Activated CD8-positive, alpha-beta memory T cell treated with anti-CD3 and anti-CD28 coated beads, Interleukin-2, amount 10 ng/mL, durations not matched to agents 7 days and 5 days (primary cell): ENCODE data around the gene HSD17B3. TPM values are rescaled to one million over a fixed set of nuclear protein-coding genes. Genes with fewer than 3 reads are reported as not detected.
"Not testable (repeated sequence)": the region's sequence is repeated elsewhere in the genome, so short reads cannot be mapped to it uniquely, and the experiment has no call there.

Source experiments
- ATAC-seq: fragments of 150-1000 bp; cut with Tn5 transposase; one replicate; pipeline ENCODE4 v1.10.0; 2021; ENCODE audit warnings: moderate library complexity
- CTCF ChIA-PET: fragments of 350-600 bp; sonication (Branson Sonifier 250); formaldehyde crosslinking; loops from one replicate; lab custom pipeline; 2021; ENCODE audit warnings: antibody characterized with exemption; lab: Charles Lee
- DNase-seq: peaks from one replicate; pipeline ENCODE4 v3.0.0-alpha.2; 2020
- H3K27ac Mint-ChIP-seq: one replicate; pipeline ENCODE4 v1.8.0; 2021; ENCODE audit warnings: mild to moderate bottlenecking, mixed read lengths
- H3K27me3 Mint-ChIP-seq: one replicate; pipeline ENCODE4 v1.8.0; 2021; ENCODE audit warnings: mixed read lengths
- H3K36me3 Mint-ChIP-seq: one replicate; pipeline ENCODE4 v1.8.0; 2021; ENCODE audit warnings: mild to moderate bottlenecking, mixed read lengths
- H3K4me1 Mint-ChIP-seq: one replicate; pipeline ENCODE4 v1.8.0; 2021; ENCODE audit warnings: mixed read lengths
- H3K4me3 Mint-ChIP-seq: one replicate; pipeline ENCODE4 v1.8.0; 2021; ENCODE audit warnings: mild to moderate bottlenecking, moderate library complexity, mixed read lengths
- H3K9me3 Mint-ChIP-seq: one replicate; pipeline ENCODE4 v1.8.0; 2022; ENCODE audit warnings: low read depth, mixed read lengths
- total RNA-seq, 2 experiments: library from RNA; stranded (reverse); gene quantifications; one replicate each; pipeline ENCODE4 v1.2.3, GENCODE V29; 2021

The HSD17B3 gene
- total RNA-seq, 2 experiments from 2014 or later = 0.21 TPM; not detected in 1

GRCh38 chr9:96193236-96193755, 108.7 kb downstream of the HSD17B3 start:
- Mint-ChIP-seq H3K27me3 (peaks cover 20% of the 10 kb centered on the region), H3K9me3 (peaks cover 10% of the 10 kb centered on the region), H3K27ac (no peak overlapping the region), H3K36me3 (peaks cover 8% of the 10 kb centered on the region), H3K4me1 (no peaks in the 10 kb centered on the region), H3K4me3 (no peak overlapping the region)
- ATAC-seq (no peak), DNase-seq (no peak)
- CTCF ChIA-PET = interaction anchor here (0.9 kb wide), 1 partner anchor 24 kb away, joined by 3 read pairs; no protein-coding TSS in a partner anchor

GRCh38 chr9:96192710-96193109, 109.3 kb downstream of the HSD17B3 start:
- Mint-ChIP-seq H3K9me3 (peaks cover 10% of the 10 kb centered on the region), H3K36me3 (peaks cover 8% of the 10 kb centered on the region), H3K4me3 (no peak overlapping the region), H3K27me3 (peaks cover 20% of the 10 kb centered on the region), H3K4me1 (no peaks in the 10 kb centered on the region), H3K27ac (no peak overlapping the region)
- CTCF ChIA-PET = interaction anchor here (0.9 kb wide), 1 partner anchor 25 kb away, joined by 3 read pairs; no protein-coding TSS in a partner anchor
- ATAC-seq (no peak), DNase-seq (no peak)

- H3K36me3 Mint-ChIP-seq = peaks cover 8% of the 10 kb centered on the region
- H3K27me3 Mint-ChIP-seq = peaks cover 18% of the 10 kb centered on the region
- ATAC-seq = no peak
- no peak for DNase-seq
- CTCF ChIA-PET = no interaction called here
- H3K9me3 Mint-ChIP-seq = peaks cover 10% of the 10 kb centered on the region
- no peak overlapping the region for H3K27ac Mint-ChIP-seq
- no peak overlapping the region for H3K4me3 Mint-ChIP-seq
- H3K4me1 Mint-ChIP-seq = peaks cover 2% of the 10 kb centered on the region
Measured at GRCh38 chr9:96189995-96190394, 112.0 kb downstream of the HSD17B3 start.

- DNase-seq, H3K4me3 Mint-ChIP-seq, ATAC-seq, H3K36me3 Mint-ChIP-seq, CTCF ChIA-PET, H3K27ac Mint-ChIP-seq, H3K4me1 Mint-ChIP-seq: not testable (repeated sequence)
- Mint-ChIP-seq H3K27me3 (peaks cover 18% of the 10 kb centered on the region), H3K9me3 (peaks cover 10% of the 10 kb centered on the region)
Measured at GRCh38 chr9:96189581-96189980, 112.4 kb downstream of the HSD17B3 start.

GRCh38 chr9:96188571-96188970, 113.4 kb downstream of the HSD17B3 start:
- no peak for DNase-seq
- Mint-ChIP-seq H3K27ac (no peak overlapping the region), H3K4me3 (no peak overlapping the region), H3K4me1 (peaks cover 2% of the 10 kb centered on the region), H3K9me3 (peaks cover 10% of the 10 kb centered on the region), H3K27me3 (peaks cover 18% of the 10 kb centered on the region), H3K36me3 (peaks cover 8% of the 10 kb centered on the region)
- CTCF ChIA-PET = no interaction called here
- no peak for ATAC-seq

- ATAC-seq (no peak), DNase-seq (no peak)
- CTCF ChIA-PET = no interaction called here
- Mint-ChIP-seq H3K4me3 (no peak overlapping the region), H3K36me3 (peaks cover 8% of the 10 kb centered on the region), H3K4me1 (peaks cover 2% of the 10 kb centered on the region), H3K27ac (no peak overlapping the region), H3K27me3 (peaks cover 25% of the 10 kb centered on the region), H3K9me3 (peaks cover 10% of the 10 kb centered on the region)
Measured at GRCh38 chr9:96187151-96187555, 114.8 kb downstream of the HSD17B3 start.

- Mint-ChIP-seq H3K27ac (no peak overlapping the region), H3K4me3 (no peak overlapping the region), H3K27me3 (peaks cover 26% of the 10 kb centered on the region), H3K36me3 (peaks cover 8% of the 10 kb centered on the region), H3K9me3 (peaks cover 10% of the 10 kb centered on the region), H3K4me1 (peaks cover 2% of the 10 kb centered on the region)
- CTCF ChIA-PET = no interaction called here
- ATAC-seq = no peak
- DNase-seq = no peak
Measured at GRCh38 chr9:96186591-96187011, 115.4 kb downstream of the HSD17B3 start.

- Mint-ChIP-seq H3K27me3 (peaks cover 33% of the 10 kb centered on the region), H3K27ac (no peak overlapping the region), H3K36me3 (peaks cover 3% of the 10 kb centered on the region), H3K4me3 (no peak overlapping the region), H3K4me1 (peaks cover 2% of the 10 kb centered on the region), H3K9me3 (peaks cover 6% of the 10 kb centered on the region)
- DNase-seq = no peak
- CTCF ChIA-PET = no interaction called here
- no peak for ATAC-seq
Measured at GRCh38 chr9:96185518-96186156, 116.3 kb downstream of the HSD17B3 start.

Other genes starting within 250 kb of the HSD17B3 start
- 1 to 10 TPM; 5.3 to 6.7 TPM for gene SLC35D2, start 81.5 kb upstream of the HSD17B3 start, total RNA-seq
- gene ZNF367, start 116.2 kb upstream of the HSD17B3 start, total RNA-seq = 10 to 100 TPM; 31.2 to 36.3 TPM
- gene HABP4, start 148.0 kb upstream of the HSD17B3 start, total RNA-seq = 10 to 100 TPM in 1 of 2 experiments, 1 to 10 TPM in 1; 7.7 to 11.6 TPM